Gastrocnemius medialis (tissue), 4 donors: ENCODE results near the gene CCSER1. TPM values are rescaled to one million over a fixed set of nuclear protein-coding genes. Genes with fewer than 3 reads are reported as not detected.

Experiments used
- ATAC-seq, 2 donors: fragments of 150-250 bp; one replicate each; pipeline ENCODE4 v1.9.1; 2016
- DNase-seq, 2 donors: peaks; one replicate each; pipeline ENCODE4 v3.0.0-alpha.2; 2019
- H3K27ac ChIP-seq, 4 donors: fragments of 200-600 bp; sonication (generic); 1 replicate in 1 of 4; 2 replicates in 3 of 4; pipeline ENCODE4 v1.5.1; 2016 to 2018; ENCODE audit warnings: mild to moderate bottlenecking in 2 of 4, moderate library complexity in 1 of 4
- H3K27me3 ChIP-seq, 3 donors: fragments of 200-600 bp; sonication (generic) in 2 of 3; 1 replicate in 1 of 3; 2 replicates in 2 of 3; pipeline versions ENCODE4 v1.5.1 to v1.6.0; 2016 to 2019; ENCODE audit warnings: mild to moderate bottlenecking in 1 of 3, moderate library complexity in 1 of 3
- H3K36me3 ChIP-seq, 2 donors: fragments of 200-600 bp; sonication (generic) in 1 of 2; one replicate each; pipeline ENCODE4 v1.5.1; 2017 to 2018
- H3K4me1 ChIP-seq, 2 donors: fragments of 200-600 bp; sonication (generic) in 1 of 2; one replicate each; pipeline ENCODE4 v1.5.1; 2016 to 2017; ENCODE audit warnings: mild to moderate bottlenecking in 2 of 2
- H3K4me3 ChIP-seq, 4 donors: fragments of 200-600 bp; sonication (generic) in 3 of 4; 1 replicate in 1 of 4; 2 replicates in 3 of 4; pipeline ENCODE4 v1.5.1; 2016 to 2019; ENCODE audit warnings: mild to moderate bottlenecking in 2 of 4
- H3K9me3 ChIP-seq, 3 donors: fragments of 200-600 bp; sonication (generic) in 2 of 3; 1 replicate in 1 of 3; 2 replicates in 2 of 3; pipeline ENCODE4 v1.5.1; 2016 to 2019
- CTCF ChIP-seq, 5 experiments: fragments of 450-650 bp in 3 of 5; fragments of 200-600 bp in 2 of 5; sonication (generic) in 2 of 5; IDR thresholded peaks in 4 of 5; conservative IDR thresholded peaks in 1 of 5; 1 replicate in 4 of 5; 2 replicates in 1 of 5; pipeline ENCODE4 v1.5.1; 2016 to 2019; ENCODE audit warnings: antibody characterized with exemption in 5 of 5, mild to moderate bottlenecking in 3 of 5, moderate library complexity in 3 of 5
- POLR2A ChIP-seq, 2 donors: fragments of 450-650 bp; IDR thresholded peaks; one replicate each; pipeline ENCODE4 v1.6.1; 2017; ENCODE audit warnings: antibody characterized with exemption in 2 of 2, mild to moderate bottlenecking in 2 of 2, moderate library complexity in 2 of 2
- in situ Hi-C, 4 donors: fragments of 200-750 bp; cut with MboI; loops; one replicate each; pipeline versions ENCODE4 v1.15.0 to v1.8.0; 2017; ENCODE audit warnings: low sequenced_read_pairs in 4 of 4
- intact Hi-C: fragments of 100-400 bp; cut with DNase I; formaldehyde crosslinking; loops from one replicate; pipeline ENCODE4 v1.15.1; 2023; ENCODE audit warnings: low total_unique reads
- total RNA-seq, 4 donors: library from RNA; depleted of rRNA; stranded (reverse); fragments of >200 nt; gene quantifications; one replicate each; pipeline versions ENCODE4 v1.1.0 to v1.2.3, GENCODE V29; 2016

CCSER1 gene
- total RNA-seq, 4 donors from 2014 or later: 0.39 to 0.83 (median 0.63) TPM

DNA sequence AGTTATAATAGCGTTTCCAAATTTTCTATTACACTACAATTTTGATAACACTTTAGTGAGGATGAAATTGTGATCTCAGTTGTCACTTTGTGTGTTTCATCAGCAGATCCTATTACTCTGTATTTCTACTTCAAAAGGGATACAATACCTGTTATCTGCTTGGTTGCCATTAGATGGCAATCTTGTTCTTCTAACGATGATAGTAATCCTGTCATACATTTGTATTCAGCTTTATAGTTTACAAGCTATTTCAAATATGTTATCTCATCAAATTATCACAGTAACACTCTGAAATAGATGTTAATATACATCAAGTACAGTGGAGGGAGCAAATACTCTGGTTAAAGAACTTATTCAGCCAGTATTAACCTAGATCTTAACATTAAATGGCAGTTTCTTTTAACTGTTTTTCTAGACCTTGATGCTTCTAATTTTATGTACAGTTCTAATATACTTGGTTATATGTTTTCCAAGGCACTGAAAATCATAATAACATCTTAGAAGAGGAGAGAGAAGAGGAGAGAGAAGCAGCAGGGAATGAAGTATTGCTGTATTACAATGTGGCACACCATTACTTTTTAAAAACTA, 292.0 kb downstream of the CCSER1 start:
- DNase-seq: no peak
- Histone ChIP-seq H3K36me3 (no peaks in the 10 kb centered on the region), H3K27ac (no peak overlapping the region), H3K4me3 (no peak overlapping the region), H3K9me3 (no peaks in the 10 kb centered on the region), H3K27me3 (no peaks in the 10 kb centered on the region), H3K4me1 (no peaks in the 10 kb centered on the region)
- ATAC-seq: no peak
- intact Hi-C loops: no loop called here
- in situ Hi-C loops: no loop called here
- peak in 2 of 5 experiments; percentile 28 to 34 for TF ChIP-seq CTCF (IDR thresholded peaks at IDR 0.05 in 4 of 5, conservative IDR thresholded peaks at IDR 0.05 in 1 of 5)
- no peak for TF ChIP-seq POLR2A (IDR thresholded peaks at IDR 0.05)

GRCh38 chr4:90421161-90421560, 294.0 kb downstream of the CCSER1 start:
- Histone ChIP-seq H3K9me3 (no peaks in the 10 kb centered on the region), H3K36me3 (no peaks in the 10 kb centered on the region), H3K4me3 (no peak overlapping the region), H3K27me3 (no peaks in the 10 kb centered on the region), H3K4me1 (no peaks in the 10 kb centered on the region), H3K27ac (no peak overlapping the region)
- no peak for DNase-seq
- no peak for ATAC-seq
- intact Hi-C loops (no loop called here), in situ Hi-C loops (no loop called here)
- no peak for TF ChIP-seq POLR2A (IDR thresholded peaks at IDR 0.05)
- TF ChIP-seq CTCF (IDR thresholded peaks at IDR 0.05 in 4 of 5, conservative IDR thresholded peaks at IDR 0.05 in 1 of 5): no peak

GRCh38 chr4:90425893-90426292, 298.7 kb downstream of the CCSER1 start:
- no peak overlapping the region for H3K27ac ChIP-seq
- TF ChIP-seq CTCF (IDR thresholded peaks at IDR 0.05 in 4 of 5, conservative IDR thresholded peaks at IDR 0.05 in 1 of 5) (no peak), POLR2A (IDR thresholded peaks at IDR 0.05) (no peak)
- H3K27me3 ChIP-seq: no peaks in the 10 kb centered on the region
- H3K36me3 ChIP-seq: no peaks in the 10 kb centered on the region
- H3K4me3 ChIP-seq: no peak overlapping the region
- no peak for ATAC-seq
- intact Hi-C loops (no loop called here), in situ Hi-C loops (no loop called here)
- no peak for DNase-seq
- no peaks in the 10 kb centered on the region for H3K9me3 ChIP-seq
- no peaks in the 10 kb centered on the region for H3K4me1 ChIP-seq

GRCh38 chr4:90438522-90438921, 311.3 kb downstream of the CCSER1 start:
- H3K9me3 ChIP-seq: no peaks in the 10 kb centered on the region
- DNase-seq (no peak), ATAC-seq (no peak)
- H3K4me3 ChIP-seq: no peak overlapping the region
- no peaks in the 10 kb centered on the region for H3K36me3 ChIP-seq
- no peak for TF ChIP-seq POLR2A (IDR thresholded peaks at IDR 0.05)
- no peak for TF ChIP-seq CTCF (IDR thresholded peaks at IDR 0.05 in 4 of 5, conservative IDR thresholded peaks at IDR 0.05 in 1 of 5)
- no peaks in the 10 kb centered on the region for H3K27me3 ChIP-seq
- H3K4me1 ChIP-seq: no peaks in the 10 kb centered on the region
- no peak overlapping the region for H3K27ac ChIP-seq
- intact Hi-C loops: no loop called here
- in situ Hi-C loops: no loop called here

DNA sequence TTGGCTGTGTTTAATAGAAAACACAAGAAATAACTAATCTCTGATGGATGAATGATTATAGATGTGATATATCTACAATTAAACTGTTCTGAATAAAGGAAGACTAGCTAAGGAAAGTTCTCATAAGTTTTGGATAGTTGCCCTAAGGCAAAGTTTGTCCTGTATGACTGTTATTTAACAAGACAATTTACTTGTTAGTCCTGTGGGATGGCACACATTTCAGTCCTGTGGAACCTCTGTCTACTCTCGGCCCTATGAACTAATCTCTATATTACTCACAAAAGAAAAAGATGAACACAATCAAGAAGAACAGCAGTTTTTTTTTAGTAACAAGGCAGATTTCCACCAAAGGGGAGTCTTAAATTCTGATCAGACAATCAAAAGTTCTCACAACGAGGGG, 314.6 kb downstream of the CCSER1 start:
- Histone ChIP-seq H3K4me1 (no peaks in the 10 kb centered on the region), H3K27ac (no peak overlapping the region), H3K36me3 (no peaks in the 10 kb centered on the region), H3K27me3 (no peaks in the 10 kb centered on the region), H3K9me3 (no peaks in the 10 kb centered on the region), H3K4me3 (no peak overlapping the region)
- in situ Hi-C loops (no loop called here), intact Hi-C loops (no loop called here)
- ATAC-seq: no peak
- DNase-seq: no peak
- TF ChIP-seq POLR2A (IDR thresholded peaks at IDR 0.05): no peak
- no peak for TF ChIP-seq CTCF (IDR thresholded peaks at IDR 0.05 in 4 of 5, conservative IDR thresholded peaks at IDR 0.05 in 1 of 5)
